ENCODE results near the gene CORO7. TPM values are rescaled to one million over a fixed set of nuclear protein-coding genes. Genes with fewer than 3 reads are reported as not detected.
A peak's percentile ranks its signal among the peaks of the same experiment; 100 is the strongest.

CORO7 gene
- total and polyA plus RNA-seq, 9 donors, result 1.3 to 29.5 (median 17.9) TPM

- DNase-seq, result no peak
- WGBS, 3 donors, result 77 to 86% (median 79%) methylated on average over 16 to 19 of the region's 19 CpGs
- no peak for TF ChIP-seq CTCF (IDR thresholded peaks at IDR 0.05)
- no peak for TF ChIP-seq POLR2A (IDR thresholded peaks at IDR 0.05)
- TF ChIP-seq EP300 (IDR thresholded peaks at IDR 0.05), result no peak
- Histone ChIP-seq H3K36me3 (no peaks in the 10 kb centered on the region), H3K4me3 (no peak overlapping the region), H3K9me3 (no peaks in the 10 kb centered on the region), H3K27me3 (no peaks in the 10 kb centered on the region), H3K27ac (no peak overlapping the region), H3K4me1 (ENCODE audit: insufficient read depth) (peaks cover 14% of the 10 kb centered on the region)
- intact Hi-C loops (cut with DNase I), result loop anchor here in 2 of 4 donors (5.0 to 10.0 kb wide), 2 partner anchors 130 to 348 kb away; no protein-coding TSS in a partner anchor
Observed at GRCh38 chr16:4332623-4333307, 83.6 kb downstream of the CORO7 start.

GRCh38 chr16:4332083-4332482 is 84.3 kb downstream of the CORO7 start:
- intact Hi-C loops (cut with DNase I), result loop anchor here in 2 of 4 donors (5.0 to 10.0 kb wide), 2 partner anchors 130 to 347 kb away; no protein-coding TSS in a partner anchor
- peak in 2 of 5 donors; percentile 27 to 30 for DNase-seq
- TF ChIP-seq EP300 (IDR thresholded peaks at IDR 0.05) (no peak), POLR2A (IDR thresholded peaks at IDR 0.05) (no peak), CTCF (IDR thresholded peaks at IDR 0.05) (no peak)
- Histone ChIP-seq H3K36me3 (no peaks in the 10 kb centered on the region), H3K9me3 (no peaks in the 10 kb centered on the region), H3K4me1 (ENCODE audit: insufficient read depth) (peaks cover 17% of the 10 kb centered on the region), H3K27me3 (no peaks in the 10 kb centered on the region), H3K27ac (no peak overlapping the region), H3K4me3 (no peak overlapping the region)
- 86 to 88% (median 86%) methylated on average over 9 to 14 of the region's 14 CpGs for WGBS, 3 donors

GRCh38 chr16:4330277-4330874 is 86.0 kb downstream of the CORO7 start:
- intact Hi-C loops (cut with DNase I), result loop anchor here in 2 of 4 donors (2.0 to 10.0 kb wide), 3 partner anchors 42 to 346 kb away; no protein-coding TSS in a partner anchor
- peaks cover 19% of the 10 kb centered on the region for H3K4me1 ChIP-seq (ENCODE audit: insufficient read depth)
- 47 to 55% (median 52%) methylated on average over 10 to 14 of the region's 14 CpGs for WGBS, 3 donors
- no peaks in the 10 kb centered on the region for H3K36me3 ChIP-seq
- peak; percentile 75 to 95 (median 94) for TF ChIP-seq CTCF (IDR thresholded peaks at IDR 0.05)
- no peak for TF ChIP-seq EP300 (IDR thresholded peaks at IDR 0.05)
- TF ChIP-seq POLR2A (IDR thresholded peaks at IDR 0.05), result peak; percentile 11
- no peaks in the 10 kb centered on the region for H3K9me3 ChIP-seq
- H3K27me3 ChIP-seq, result no peaks in the 10 kb centered on the region
- DNase-seq, result peak; percentile 75 to 88 (median 87)
- H3K4me3 ChIP-seq, result no peak overlapping the region
- H3K27ac ChIP-seq, result no peak overlapping the region

GRCh38 chr16:4328782-4329775 is 87.3 kb downstream of the CORO7 start:
- no peaks in the 10 kb centered on the region for H3K9me3 ChIP-seq
- peak in 2 of 5 donors; percentile 41 to 45 for DNase-seq
- no peaks in the 10 kb centered on the region for H3K36me3 ChIP-seq
- 48 to 51% (median 51%) methylated on average over 17 of the region's 17 CpGs for WGBS, 3 donors
- peaks cover 26% of the 10 kb centered on the region for H3K4me1 ChIP-seq (ENCODE audit: insufficient read depth)
- no peak overlapping the region for H3K4me3 ChIP-seq
- no peak for TF ChIP-seq POLR2A (IDR thresholded peaks at IDR 0.05)
- no peaks in the 10 kb centered on the region for H3K27me3 ChIP-seq
- intact Hi-C loops (cut with DNase I), result loop anchor here (2.0 to 10.0 kb wide), 6 partner anchors 37 to 128 kb away; partner anchors contain the start of gene TFAP4 (in 1 of the 4)
- H3K27ac ChIP-seq, result peak overlapping the region; percentile 63 to 67

Data from ovary (tissue), 9 donors.